Stimulated activated CD8-positive, alpha-beta memory T cell treated with anti-CD3 and anti-CD28 coated beads, Interleukin-4, amount 100 ng/mL, for 48 hours (primary cell): ENCODE data around the gene SLC28A2.

Experiments
- DNase-seq: peaks from one replicate; pipeline ENCODE4 v3.0.0-alpha.2; 2020

SLC28A2 gene

GRCh38 chr15:45326741-45327140, 74.7 kb downstream of the SLC28A2 start:
- DNase-seq = no peak
